ENCODE measurements around the gene PDXP. TPM values are rescaled to one million over a fixed set of nuclear protein-coding genes. Genes with fewer than 3 reads are reported as not detected.

PDXP gene
- polyA plus RNA-seq, 1 donor from 2014 or later, result 108 TPM

DNA sequence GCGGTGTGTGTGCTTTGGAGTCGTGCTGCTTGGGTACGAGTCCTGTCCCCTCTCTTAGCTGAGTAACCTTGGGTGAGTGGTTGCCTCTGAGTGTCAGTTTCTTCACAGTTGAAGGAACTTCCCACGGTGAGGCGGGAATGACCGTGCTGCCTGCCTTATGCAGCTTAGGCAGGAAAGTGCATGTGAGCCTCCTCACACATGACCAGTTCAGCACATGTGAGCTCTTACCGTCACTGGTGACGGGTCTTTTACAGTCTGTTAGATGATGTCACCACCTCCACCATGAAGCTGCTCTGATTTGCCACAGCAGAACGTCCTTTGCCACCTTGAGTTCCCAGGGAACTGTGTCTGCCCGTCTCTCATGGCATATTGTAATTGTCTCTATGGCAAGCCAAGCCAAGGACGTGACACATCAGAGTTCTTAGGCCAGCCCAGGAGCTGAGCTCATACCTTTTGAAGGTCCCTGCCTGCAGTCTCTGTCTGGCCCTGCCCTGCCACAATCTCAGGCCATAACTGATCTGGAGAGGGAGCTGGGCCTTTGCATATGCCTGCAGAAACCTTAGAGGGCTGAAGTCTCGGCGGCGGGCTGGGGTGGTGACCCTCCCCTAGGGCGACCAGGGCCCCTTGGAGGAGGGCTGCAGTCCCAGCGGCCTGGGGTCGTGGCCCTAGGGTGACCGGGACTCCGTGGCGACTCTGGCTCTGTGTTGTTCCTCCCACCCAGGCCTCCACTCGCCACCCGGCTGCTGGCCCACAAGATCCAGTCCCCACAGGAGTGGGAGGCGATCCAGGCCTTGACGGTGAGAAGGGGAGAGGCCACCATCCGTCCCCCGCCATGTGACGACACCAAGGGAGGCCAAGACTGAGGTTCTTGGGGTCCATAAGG is 42.1 kb upstream of the PDXP start:
- Histone ChIP-seq H3K79me2 (replicated peaks; ENCODE audit: insufficient read depth, low read length) (no peaks in the 10 kb centered on the region), H3K9ac (ENCODE audit: low read length) (no peak overlapping the region), H3K4me3 (ENCODE audit: low read length) (no peak overlapping the region), H3F3A (ENCODE audit: insufficient read depth, low read length, poor library complexity, severe bottlenecking) (no peaks in the 10 kb centered on the region), H3K4me2 (ENCODE audit: low read length) (no peak overlapping the region), H3K9me2 (ENCODE audit: insufficient read depth, low read length) (no peaks in the 10 kb centered on the region), H2AFZ (ENCODE audit: low read depth, low read length) (no peak overlapping the region), H3K9me3 (ENCODE audit: low read length) (no peaks in the 10 kb centered on the region), H3K36me3 (ENCODE audit: insufficient read depth, low read length) (no peaks in the 10 kb centered on the region), H3K27me3 (ENCODE audit: insufficient read depth, low read depth, low read length) (no peaks in the 10 kb centered on the region), H3K27ac (ENCODE audit: low read length) (no peak overlapping the region), H4K20me1 (ENCODE audit: insufficient read depth) (no peaks in the 10 kb centered on the region)
- TF ChIP-seq RAD21 (conservative IDR thresholded peaks at IDR 0.05) (no peak), MXI1 (conservative IDR thresholded peaks at IDR 0.05; ENCODE audit: poor library complexity, severe bottlenecking) (no peak), EZH2 (IDR thresholded peaks at IDR 0.05; ENCODE audit: borderline replicate concordance, insufficient read depth, low read length, poor library complexity, severe bottlenecking) (no peak), POLR2AphosphoS5 (IDR thresholded peaks at IDR 0.05) (no peak), SMC3 (conservative IDR thresholded peaks at IDR 0.05; ENCODE audit: poor library complexity) (no peak), TAF1 (IDR thresholded peaks at IDR 0.05; ENCODE audit: low read depth) (no peak)
- TF ChIP-seq, protein P1, sequence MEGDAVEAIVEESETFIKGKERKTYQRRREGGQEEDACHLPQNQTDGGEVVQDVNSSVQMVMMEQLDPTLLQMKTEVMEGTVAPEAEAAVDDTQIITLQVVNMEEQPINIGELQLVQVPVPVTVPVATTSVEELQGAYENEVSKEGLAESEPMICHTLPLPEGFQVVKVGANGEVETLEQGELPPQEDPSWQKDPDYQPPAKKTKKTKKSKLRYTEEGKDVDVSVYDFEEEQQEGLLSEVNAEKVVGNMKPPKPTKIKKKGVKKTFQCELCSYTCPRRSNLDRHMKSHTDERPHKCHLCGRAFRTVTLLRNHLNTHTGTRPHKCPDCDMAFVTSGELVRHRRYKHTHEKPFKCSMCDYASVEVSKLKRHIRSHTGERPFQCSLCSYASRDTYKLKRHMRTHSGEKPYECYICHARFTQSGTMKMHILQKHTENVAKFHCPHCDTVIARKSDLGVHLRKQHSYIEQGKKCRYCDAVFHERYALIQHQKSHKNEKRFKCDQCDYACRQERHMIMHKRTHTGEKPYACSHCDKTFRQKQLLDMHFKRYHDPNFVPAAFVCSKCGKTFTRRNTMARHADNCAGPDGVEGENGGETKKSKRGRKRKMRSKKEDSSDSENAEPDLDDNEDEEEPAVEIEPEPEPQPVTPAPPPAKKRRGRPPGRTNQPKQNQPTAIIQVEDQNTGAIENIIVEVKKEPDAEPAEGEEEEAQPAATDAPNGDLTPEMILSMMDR (IDR thresholded peaks at IDR 0.05; ENCODE audit: poor library complexity, severe bottlenecking), result no peak
- TF ChIP-seq, protein P2, sequence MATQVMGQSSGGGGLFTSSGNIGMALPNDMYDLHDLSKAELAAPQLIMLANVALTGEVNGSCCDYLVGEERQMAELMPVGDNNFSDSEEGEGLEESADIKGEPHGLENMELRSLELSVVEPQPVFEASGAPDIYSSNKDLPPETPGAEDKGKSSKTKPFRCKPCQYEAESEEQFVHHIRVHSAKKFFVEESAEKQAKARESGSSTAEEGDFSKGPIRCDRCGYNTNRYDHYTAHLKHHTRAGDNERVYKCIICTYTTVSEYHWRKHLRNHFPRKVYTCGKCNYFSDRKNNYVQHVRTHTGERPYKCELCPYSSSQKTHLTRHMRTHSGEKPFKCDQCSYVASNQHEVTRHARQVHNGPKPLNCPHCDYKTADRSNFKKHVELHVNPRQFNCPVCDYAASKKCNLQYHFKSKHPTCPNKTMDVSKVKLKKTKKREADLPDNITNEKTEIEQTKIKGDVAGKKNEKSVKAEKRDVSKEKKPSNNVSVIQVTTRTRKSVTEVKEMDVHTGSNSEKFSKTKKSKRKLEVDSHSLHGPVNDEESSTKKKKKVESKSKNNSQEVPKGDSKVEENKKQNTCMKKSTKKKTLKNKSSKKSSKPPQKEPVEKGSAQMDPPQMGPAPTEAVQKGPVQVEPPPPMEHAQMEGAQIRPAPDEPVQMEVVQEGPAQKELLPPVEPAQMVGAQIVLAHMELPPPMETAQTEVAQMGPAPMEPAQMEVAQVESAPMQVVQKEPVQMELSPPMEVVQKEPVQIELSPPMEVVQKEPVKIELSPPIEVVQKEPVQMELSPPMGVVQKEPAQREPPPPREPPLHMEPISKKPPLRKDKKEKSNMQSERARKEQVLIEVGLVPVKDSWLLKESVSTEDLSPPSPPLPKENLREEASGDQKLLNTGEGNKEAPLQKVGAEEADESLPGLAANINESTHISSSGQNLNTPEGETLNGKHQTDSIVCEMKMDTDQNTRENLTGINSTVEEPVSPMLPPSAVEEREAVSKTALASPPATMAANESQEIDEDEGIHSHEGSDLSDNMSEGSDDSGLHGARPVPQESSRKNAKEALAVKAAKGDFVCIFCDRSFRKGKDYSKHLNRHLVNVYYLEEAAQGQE (IDR thresholded peaks at IDR 0.05; ENCODE audit: borderline replicate concordance), result no peak

DNA sequence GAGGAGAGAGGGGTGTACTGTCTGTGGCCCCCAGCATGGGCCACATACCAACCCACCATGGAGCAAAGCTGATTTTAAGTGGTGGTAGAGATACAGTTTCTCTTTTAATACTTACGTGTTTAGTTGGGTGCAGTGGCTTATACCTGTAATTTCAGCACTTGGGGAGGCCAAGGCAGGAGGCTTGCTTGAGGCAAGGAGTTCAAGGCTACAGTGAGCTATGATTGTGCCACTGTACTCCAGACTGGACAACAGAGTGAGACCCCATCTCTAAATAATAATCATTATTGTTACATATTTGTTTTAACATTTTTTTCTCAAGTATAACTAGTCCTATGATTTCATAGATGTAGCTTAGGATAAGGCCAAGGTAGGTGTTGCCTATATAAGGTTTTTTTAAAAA is 41.1 kb upstream of the PDXP start:
- Histone ChIP-seq H3K79me2 (replicated peaks; ENCODE audit: insufficient read depth, low read length) (no peaks in the 10 kb centered on the region), H3K9me2 (ENCODE audit: insufficient read depth, low read length) (no peaks in the 10 kb centered on the region), H3K4me3 (ENCODE audit: low read length) (no peak overlapping the region), H3K9me3 (ENCODE audit: low read length) (no peaks in the 10 kb centered on the region), H3F3A (ENCODE audit: insufficient read depth, low read length, poor library complexity, severe bottlenecking) (no peaks in the 10 kb centered on the region), H2AFZ (ENCODE audit: low read depth, low read length) (no peak overlapping the region), H3K9ac (ENCODE audit: low read length) (no peak overlapping the region), H3K4me2 (ENCODE audit: low read length) (no peak overlapping the region), H3K36me3 (ENCODE audit: insufficient read depth, low read length) (no peaks in the 10 kb centered on the region), H4K20me1 (ENCODE audit: insufficient read depth) (no peaks in the 10 kb centered on the region), H3K27me3 (ENCODE audit: insufficient read depth, low read depth, low read length) (no peaks in the 10 kb centered on the region), H3K27ac (ENCODE audit: low read length) (no peak overlapping the region)
- TF ChIP-seq, protein P1 (IDR thresholded peaks at IDR 0.05; ENCODE audit: poor library complexity, severe bottlenecking), result no peak
- TF ChIP-seq TAF1 (IDR thresholded peaks at IDR 0.05; ENCODE audit: low read depth) (no peak), EP300 (conservative IDR thresholded peaks at IDR 0.05; ENCODE audit: poor library complexity, severe bottlenecking) (no peak), RAD21 (conservative IDR thresholded peaks at IDR 0.05) (no peak), MXI1 (conservative IDR thresholded peaks at IDR 0.05; ENCODE audit: poor library complexity, severe bottlenecking) (no peak), POLR2AphosphoS5 (IDR thresholded peaks at IDR 0.05) (no peak), EZH2 (IDR thresholded peaks at IDR 0.05; ENCODE audit: borderline replicate concordance, insufficient read depth, low read length, poor library complexity, severe bottlenecking) (no peak), SMC3 (conservative IDR thresholded peaks at IDR 0.05; ENCODE audit: poor library complexity) (no peak)
- TF ChIP-seq, protein P2 (IDR thresholded peaks at IDR 0.05; ENCODE audit: borderline replicate concordance), result no peak

Data from neural cell (in vitro differentiated cells).